T-helper 22 cell (primary cell): ENCODE results near the gene KRTAP9-6.
"Not testable (repeated sequence)": the region's sequence is repeated elsewhere in the genome, so short reads cannot be mapped to it uniquely, and the experiment has no call there.

Experiments
- DNase-seq: peaks from one replicate; pipeline ENCODE4 v3.0.0-alpha.2; 2020; ENCODE audit warnings: low read depth

The KRTAP9-6 gene, protein sequence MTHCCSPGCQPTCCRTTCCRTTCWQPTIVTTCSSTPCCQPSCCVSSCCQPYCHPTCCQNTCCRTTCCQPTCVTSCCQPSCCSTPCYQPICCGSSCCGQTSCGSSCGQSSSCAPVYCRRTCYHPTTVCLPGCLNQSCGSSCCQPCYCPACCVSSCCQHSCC

DNA sequence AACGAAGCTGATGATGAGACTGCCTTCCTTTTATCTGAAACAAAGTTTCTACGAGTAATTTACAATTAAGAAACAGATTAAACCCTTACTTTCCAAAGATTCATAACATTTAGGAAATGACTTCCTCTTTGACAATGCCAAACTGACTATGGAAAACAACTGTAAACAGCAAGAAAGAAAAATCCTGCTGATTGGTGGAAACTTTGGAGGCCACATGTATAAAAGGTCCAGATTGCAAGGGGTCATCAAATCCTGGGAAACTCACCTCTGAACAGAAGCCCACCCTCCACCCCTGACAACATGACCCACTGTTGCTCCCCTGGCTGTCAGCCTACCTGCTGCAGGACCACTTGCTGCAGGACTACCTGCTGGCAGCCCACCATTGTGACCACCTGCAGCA, at the start of gene KRTAP9-6:
Gene KRTAP9-6 (plus strand): TSS at position 301 of the 400 bp plus-strand sequence. CDS start 0 bp downstream, at position 301.
- no peak for DNase-seq

DNA sequence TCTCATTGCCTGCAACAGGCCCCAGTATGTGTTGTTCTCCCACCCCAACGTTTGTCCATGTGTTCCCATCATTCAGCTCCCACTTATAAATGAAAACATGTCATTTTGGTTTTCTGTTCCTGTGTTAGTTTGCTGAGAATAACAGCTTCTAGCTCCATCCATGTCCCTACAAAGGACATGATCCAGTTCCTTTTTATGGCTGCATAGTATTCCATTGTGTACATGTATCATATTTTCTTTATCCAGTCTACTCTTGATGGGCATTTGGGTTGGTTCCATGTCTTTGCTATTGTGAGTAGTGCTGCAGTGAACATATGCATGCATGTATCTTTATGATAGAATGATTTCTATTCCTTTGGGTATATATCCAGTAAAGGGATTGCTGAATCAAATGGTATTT, 49.5 kb upstream of the KRTAP9-6 start:
- no peak for DNase-seq

DNA sequence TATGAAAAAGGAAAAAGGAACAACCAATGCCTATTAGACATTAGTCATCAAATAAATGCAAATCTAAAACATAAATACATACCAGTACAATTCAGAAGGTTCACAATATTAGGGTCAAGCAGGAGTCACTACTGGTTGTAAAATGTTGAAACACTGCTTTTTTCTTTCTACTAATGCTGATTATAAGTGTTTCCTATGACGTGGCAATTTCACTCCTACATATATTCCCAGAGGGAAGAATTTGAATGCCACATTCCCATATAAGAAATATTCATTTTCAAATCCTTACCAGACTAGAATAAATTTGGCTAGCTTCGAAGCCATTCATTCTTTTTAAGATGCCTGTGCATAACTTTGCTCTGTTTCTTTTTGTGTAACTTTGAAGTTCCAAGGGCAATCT, 41.4 kb upstream of the KRTAP9-6 start:
- no peak for DNase-seq

DNA sequence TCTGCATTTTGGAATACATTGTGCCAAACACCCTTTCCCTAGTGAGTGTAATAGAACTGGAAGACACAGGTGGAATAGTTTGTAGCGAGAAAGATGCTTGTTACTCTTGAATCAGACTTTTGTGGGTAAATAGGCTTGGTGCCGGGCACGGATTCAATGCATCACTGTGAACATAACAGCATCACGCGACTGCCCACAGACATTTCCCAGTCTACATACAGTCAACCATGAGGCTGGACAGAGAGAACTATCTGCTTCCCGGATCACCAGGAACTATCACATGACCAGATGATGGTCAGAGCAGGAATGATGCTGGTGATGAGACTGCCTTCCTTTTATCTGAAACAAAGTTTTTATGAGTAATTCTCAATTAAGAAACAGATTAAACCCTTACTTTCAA, 39.1 kb upstream of the KRTAP9-6 start:
- no peak for DNase-seq

DNA sequence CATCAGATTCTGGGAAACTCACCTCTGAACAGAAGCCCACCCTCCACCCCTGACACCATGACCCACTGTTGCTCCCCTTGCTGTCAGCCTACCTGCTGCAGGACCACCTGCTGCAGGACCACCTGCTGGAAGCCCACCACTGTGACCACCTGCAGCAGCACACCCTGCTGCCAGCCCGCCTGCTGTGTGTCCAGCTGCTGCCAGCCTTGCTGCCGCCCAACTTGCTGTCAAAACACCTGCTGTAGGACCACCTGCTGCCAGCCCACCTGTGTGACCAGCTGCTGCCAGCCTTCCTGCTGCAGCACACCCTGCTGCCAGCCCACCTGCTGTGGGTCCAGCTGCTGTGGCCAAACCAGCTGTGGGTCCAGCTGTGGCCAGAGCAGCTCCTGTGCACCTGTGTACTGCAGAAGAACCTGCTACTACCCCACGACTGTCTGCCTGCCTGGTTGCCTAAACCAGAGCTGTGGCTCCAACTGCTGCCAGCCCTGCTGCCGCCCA, 38.5 kb upstream of the KRTAP9-6 start, which contains the start of gene KRTAP9-2:
Gene KRTAP9-2 (plus strand): TSS at position 51 of the 498 bp plus-strand sequence. CDS start 7 bp downstream, at position 58.
- not testable (repeated sequence) for DNase-seq

DNA sequence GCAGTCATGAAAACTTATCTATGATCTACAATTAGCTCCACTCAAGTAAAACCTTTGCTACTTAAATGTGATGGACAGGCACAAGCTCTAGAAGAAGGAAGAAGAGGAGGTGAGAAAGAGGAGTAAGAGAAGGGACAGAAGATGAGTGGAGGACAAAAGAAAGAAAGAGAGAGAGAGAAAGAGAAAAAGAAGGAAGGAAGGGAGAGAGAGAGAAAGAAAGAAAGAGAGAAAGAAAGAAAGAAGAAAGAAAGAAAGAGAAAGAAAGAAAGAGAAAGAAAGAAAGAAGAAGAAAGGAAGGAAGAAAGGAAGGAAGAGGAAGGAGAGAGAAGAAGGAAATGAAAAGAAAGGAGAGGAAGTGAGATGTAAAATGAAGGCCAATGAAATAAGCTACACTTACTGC, 35.1 kb upstream of the KRTAP9-6 start:
- no peak for DNase-seq

DNA sequence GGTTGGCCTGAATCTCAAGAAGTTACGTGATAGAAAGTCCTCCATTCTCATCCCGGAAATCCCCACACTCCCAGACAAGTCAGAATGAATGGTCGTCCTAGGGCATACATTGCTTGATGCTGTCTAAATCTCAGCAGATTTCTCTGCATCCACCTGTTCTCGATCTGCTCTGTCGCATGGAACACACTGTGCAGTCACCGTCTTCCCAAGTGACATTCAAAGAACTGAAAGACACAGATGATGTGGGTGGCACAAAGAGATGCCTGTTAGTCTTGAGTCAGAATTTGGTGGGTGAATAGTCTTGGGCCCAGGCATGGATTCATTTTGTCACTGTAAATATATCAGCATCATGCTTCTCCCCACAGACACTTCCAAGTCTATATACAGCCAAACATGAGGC, 33.4 kb upstream of the KRTAP9-6 start:
- DNase-seq = no peak

DNA sequence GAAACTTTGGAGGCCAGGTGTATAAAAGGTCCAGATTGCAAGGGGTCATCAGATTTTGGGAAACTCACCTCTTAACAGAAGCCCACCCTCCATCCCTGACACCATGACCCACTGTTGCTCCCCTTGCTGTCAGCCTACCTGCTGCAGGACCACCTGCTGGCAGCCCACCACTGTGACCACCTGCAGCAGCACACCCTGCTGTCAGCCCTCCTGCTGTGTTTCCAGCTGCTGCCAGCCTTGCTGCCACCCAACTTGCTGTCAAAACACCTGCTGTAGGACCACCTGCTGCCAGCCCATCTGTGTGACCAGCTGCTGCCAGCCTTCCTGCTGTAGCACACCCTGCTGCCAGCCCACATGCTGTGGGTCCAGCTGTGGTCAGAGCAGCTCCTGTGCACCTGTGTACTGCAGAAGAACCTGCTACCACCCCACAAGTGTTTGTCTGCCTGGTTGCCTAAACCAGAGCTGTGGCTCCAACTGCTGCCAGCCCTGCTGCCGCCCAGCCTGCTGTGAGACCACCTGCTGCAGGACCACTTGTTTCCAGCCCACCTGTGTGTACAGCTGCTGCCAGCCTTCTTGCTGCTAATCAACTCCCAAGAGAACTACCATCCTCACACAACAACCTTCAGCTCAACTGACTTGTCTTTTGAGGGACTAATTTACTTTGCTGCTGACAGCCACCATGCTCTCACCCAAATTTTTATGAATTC, 32.6 kb upstream of the KRTAP9-6 start, which contains the start of gene KRTAP9-3:
Gene KRTAP9-3 (plus strand): TSS at position 51 of the 707 bp plus-strand sequence. CDS start 53 bp downstream, at position 104.
- DNase-seq = not testable (repeated sequence)

DNA sequence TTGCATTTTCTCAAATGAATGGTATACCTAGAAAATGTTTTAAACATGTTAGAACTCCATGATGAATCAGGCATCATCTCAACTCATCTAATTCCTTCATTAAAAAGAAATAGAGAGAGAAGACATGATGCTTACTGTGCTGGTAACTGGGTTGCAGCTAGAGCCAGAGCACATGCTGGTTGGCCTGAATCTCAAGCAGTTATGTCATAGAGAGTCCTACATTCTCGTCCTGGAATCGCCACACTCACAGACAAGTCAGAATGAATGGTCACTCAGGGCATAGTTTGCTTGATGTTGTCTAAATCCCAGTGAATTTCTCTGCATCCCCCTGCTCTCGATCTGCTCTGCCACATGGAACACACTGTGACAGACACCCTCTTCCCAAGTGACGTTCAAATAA, 28.1 kb upstream of the KRTAP9-6 start:
- not testable (repeated sequence) for DNase-seq

DNA sequence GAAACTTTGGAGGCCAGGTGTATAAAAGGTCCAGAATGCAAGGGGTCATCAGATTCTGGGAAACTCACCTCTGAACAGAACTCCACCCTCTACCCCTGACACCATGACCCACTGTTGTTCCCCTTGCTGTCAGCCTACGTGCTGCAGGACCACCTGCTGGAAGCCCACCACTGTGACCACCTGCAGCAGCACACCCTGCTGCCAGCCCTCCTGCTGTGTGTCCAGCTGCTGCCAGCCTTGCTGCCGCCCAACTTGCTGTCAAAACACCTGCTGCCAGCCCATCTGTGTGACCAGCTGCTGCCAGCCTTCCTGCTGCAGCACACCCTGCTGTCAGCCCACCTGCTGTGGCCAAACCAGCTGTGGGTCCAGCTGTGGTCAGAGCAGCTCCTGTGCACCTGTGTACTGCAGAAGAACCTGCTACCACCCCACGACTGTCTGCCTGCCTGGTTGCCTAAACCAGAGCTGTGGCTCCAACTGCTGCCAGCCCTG, 27.2 kb upstream of the KRTAP9-6 start, which contains the start of gene KRTAP9-8:
Gene KRTAP9-8 (plus strand): TSS at position 51 of the 489 bp plus-strand sequence. CDS start 53 bp downstream, at position 104.
- DNase-seq = not testable (repeated sequence)

DNA sequence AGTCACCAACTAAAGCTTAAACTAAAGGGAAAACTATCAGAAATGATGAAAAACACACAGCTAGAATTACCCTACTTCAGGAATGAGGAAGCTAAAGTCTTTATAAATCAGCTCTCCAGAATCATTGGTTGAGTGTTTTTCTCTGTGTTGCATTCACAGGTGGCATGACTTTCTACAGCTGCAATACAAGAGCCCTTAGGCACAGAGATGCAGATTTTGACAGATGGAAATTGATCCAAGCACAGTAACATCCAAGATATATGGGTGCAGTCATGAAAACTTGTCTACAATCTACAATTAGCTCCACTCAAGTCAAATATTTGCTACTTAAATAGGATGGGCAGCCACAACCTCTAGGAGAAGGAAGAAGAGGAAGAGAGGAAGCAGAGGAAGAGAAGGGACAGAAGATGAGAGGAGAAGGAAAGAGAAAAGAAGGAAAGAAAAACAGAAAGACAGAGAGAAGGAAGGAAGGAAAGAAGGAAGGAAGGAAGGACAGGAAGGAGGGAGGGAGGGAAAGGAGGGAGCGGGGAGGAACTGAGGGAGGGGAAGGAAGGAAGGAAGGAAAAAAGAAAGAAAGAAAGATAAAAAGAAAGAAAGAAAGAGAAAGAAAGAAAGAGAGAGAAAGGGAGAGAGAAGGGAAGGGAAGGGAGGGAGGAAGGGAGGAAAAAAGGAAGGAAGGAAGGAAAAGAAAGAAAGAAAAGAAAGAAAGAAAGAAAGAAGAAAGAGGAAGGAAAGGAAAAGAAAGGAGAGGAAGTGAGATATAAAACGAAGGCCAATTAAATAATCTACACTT, 18.0 kb upstream of the KRTAP9-6 start:
- not testable (repeated sequence) for DNase-seq

DNA sequence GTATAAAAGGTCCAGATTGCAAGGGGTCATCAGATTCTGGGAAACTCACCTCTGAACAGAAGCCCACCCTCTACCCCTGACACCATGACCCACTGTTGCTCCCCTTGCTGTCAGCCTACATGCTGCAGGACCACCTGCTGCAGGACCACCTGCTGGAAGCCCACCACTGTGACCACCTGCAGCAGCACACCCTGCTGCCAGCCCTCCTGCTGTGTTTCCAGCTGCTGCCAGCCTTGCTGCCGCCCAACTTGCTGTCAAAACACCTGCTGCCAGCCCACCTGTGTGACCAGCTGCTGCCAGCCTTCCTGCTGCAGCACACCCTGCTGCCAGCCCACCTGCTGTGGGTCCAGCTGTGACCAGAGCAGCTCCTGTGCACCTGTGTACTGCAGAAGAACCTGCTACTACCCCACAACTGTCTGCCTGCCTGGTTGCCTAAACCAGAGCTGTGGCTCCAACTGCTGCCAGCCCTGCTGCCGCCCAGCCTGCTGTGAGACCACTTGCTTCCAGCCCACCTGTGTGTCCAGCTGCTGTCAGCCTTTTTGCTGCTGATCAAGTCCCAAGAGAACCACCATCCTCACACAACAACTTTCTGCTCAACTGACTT, 15.4 kb upstream of the KRTAP9-6 start, which contains the start of gene KRTAP9-4:
Gene KRTAP9-4 (plus strand): TSS at position 51 of the 604 bp plus-strand sequence. CDS start 34 bp downstream, at position 85.
- DNase-seq = not testable (repeated sequence)

DNA sequence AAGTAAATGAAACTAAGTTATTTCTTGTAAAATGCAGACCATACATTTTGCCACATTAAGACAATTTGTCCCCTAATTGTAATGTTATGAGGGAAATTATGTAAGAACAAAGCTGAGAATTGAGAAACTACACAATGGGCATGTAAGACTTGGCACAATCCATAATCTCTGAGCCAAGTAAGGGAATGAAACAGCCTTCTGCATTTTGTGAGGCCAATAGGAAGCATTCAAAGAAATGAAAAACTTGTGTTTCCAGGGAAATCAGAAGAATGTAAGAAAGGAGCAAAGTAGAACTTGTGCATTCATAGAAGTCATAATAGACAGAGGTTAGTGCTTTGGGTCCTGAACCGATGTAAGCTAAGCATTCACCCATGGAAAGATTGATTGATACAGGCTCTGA, 13.9 kb upstream of the KRTAP9-6 start:
- no peak for DNase-seq

DNA sequence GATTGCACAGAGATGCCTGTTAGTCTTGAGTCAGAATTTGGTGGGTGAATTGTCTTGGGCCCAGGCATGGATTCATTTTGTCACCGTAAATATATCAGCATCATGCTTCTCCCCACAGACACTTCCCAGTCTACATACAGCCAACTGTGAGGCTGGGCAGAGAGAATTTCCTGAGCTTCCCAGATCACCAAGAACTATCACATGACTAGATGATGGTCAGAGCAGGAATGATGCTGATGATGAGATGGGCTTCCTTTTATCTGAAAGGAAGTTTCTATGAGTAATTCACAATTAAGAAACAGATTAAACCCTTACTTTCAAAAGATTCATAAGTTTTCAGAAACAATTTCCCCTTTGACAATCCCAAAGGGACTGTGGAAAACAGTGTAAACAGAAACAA, 10.3 kb upstream of the KRTAP9-6 start:
- no peak for DNase-seq

DNA sequence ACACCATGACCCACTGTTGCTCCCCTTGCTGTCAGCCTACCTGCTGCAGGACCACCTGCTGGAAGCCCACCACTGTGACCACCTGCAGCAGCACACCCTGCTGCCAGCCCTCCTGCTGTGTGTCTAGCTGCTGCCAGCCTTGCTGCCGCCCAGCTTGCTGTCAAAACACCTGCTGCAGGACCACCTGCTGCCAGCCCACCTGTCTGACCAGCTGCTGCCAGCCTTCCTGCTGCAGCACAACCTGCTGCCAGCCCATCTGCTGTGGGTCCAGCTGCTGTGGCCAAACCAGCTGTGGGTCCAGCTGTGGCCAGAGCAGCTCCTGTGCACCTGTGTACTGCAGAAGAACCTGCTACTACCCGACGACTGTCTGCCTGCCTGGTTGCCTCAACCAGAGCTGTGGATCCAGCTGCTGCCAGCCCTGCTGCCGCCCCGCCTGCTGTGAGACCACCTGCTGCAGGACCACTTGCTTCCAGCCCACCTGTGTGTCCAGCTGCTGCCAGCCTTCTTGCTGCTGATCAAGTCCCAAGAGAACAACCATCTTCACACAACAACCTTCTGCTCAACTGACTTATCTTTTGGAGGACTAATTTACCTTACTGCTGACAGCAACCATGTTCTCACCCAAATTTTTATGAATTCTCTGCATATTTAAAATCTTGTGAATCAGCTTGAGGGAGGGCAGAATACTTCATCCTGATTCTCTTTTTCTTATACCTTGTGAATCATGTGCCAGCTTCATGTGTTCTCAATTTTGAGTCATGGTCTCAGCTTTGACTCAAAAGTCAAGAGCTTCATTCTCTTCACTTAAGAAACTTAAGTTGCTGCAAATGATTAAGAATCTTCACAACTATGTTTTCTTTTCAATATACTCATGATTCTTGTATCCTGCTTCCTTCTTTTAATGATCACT, 9.5 kb upstream of the KRTAP9-6 start, which contains the start of gene KRTAP9-9:
Gene KRTAP9-9 (plus strand): TSS at position 4 of the 910 bp plus-strand sequence.
- DNase-seq = not testable (repeated sequence)

DNA sequence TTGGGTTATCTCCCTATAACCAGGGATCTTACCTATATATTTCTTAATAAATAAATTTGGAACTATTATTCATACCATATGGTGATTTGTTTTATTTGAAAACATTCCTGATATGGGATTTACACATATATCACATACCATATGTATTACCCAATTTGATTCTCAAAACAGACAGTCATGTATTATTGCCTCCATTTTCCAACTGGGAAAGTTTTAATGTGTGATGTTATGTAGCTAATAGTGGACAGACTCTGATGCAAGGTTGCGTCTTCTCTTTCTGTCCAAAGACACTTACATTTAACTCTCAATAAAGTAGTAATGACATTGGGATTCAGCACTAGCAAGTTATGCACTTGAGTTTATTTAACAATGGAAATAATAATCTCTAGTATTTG, 8.9 kb upstream of the KRTAP9-6 start:
- DNase-seq = no peak

DNA sequence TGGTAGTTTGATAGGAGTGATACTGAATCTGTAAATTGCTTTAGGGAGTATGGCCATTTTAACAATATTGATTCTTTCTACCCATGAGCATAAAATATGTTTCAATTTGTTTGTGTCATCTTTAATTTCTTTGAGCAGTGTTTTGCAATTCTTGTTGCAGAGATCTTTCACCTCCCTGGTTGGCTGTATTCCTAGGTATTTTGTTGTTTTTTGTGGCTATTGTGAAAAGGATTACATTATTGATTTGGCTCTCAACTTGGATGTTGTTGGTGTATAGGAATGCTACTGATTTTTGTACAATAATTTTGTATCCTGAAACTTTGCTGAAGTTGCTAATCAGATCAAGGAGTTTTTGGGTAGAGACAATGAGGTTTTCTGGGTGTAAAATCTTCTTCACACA, 6.8 kb upstream of the KRTAP9-6 start:
- no peak for DNase-seq

DNA sequence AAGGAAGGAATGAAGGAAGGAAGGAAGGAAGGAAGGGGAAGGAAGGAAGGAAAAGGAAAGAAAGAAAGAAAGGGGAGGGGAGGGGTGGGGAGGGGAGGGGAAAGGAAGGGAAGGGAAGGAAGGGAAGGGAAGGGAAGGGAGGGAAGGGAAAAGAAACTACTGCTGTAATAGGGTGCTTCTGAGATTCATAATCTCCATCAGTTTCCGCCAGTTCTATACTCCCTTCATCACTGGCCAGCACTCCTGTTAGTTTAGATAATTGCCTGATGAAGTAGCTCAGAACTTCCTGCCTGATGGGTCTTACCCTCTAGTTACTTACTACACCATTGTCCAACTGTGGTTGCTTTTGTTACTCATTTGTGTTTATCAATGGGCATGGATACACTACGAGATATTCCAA, 2.0 kb upstream of the KRTAP9-6 start:
- no peak for DNase-seq

DNA sequence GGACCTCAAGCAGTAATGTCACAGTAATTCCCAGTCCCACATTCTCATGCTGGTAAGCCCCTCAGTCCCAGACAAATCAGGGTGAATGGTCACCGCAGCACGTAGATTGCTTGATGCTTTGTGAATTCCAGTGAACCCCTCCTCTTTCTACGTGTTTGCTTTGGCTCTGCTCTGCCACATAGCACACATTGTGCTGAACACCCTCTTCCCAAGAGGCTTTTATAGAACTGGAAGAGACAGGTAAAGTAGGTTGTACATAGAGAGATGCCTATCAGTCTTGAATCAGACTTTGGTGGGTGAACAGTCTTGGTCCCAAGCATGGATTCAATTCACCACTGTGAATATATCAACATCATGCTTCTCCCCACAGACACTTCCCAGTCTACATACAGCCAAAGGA, 579 bp upstream of the KRTAP9-6 start:
- no peak for DNase-seq

DNA sequence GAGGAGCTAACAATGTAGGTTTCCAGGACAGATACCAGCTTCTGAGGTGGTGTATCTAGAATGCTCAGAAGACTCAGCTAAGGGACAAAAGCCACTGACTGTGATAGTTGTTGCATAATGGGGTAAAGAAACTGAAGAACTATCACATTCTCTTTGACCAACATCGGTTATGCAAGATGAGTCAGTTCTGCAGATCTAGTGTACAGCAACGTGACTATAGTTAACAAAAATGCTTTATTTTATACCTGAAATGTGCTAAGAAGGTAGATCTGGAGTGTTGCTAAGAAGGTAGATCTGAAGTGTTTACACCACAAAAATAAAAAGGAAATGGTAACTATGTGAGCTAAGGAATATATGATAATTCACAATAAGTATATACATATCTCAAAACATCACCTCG, 2.5 kb downstream of the KRTAP9-6 start:
- no peak for DNase-seq
